Stimulated activated naive CD8-positive, alpha-beta T cell treated with anti-CD3 and anti-CD28 coated beads, Interleukin-15, amount 100 ng/mL, for 72 hours (primary cell): ENCODE measurements around the gene SECISBP2L.
A peak's percentile ranks its signal among the peaks of the same experiment; 100 is the strongest.
"Not testable (repeated sequence)": the region's sequence is repeated elsewhere in the genome, so short reads cannot be mapped to it uniquely, and the experiment has no call there.

Experiments used
- ATAC-seq: fragments of 150-1000 bp; cut with Tn5 transposase; 2 replicates; pipeline ENCODE4 v1.10.0; 2021; ENCODE audit warnings: mild to moderate bottlenecking, moderate library complexity
- DNase-seq, 2 donors: peaks; one replicate each; pipeline ENCODE4 v3.0.0; 2021 to 2022
- H3K27ac Mint-ChIP-seq, 2 donors: one replicate each; pipeline ENCODE4 v1.8.0; 2022; ENCODE audit warnings: mild to moderate bottlenecking in 2 of 2, mixed read lengths in 2 of 2, moderate library complexity in 2 of 2
- H3K27me3 Mint-ChIP-seq: one replicate; pipeline ENCODE4 v1.8.0; 2022; ENCODE audit warnings: mixed read lengths
- H3K4me1 Mint-ChIP-seq: one replicate; pipeline ENCODE4 v1.8.0; 2022; ENCODE audit warnings: mild to moderate bottlenecking, mixed read lengths
- H3K4me3 Mint-ChIP-seq, 2 donors: one replicate each; pipeline ENCODE4 v1.8.0; 2022; ENCODE audit warnings: mild to moderate bottlenecking in 2 of 2, mixed read lengths in 2 of 2, moderate library complexity in 1 of 2
- H3K9me3 Mint-ChIP-seq, 2 donors: one replicate each; pipeline ENCODE4 v1.8.0; 2022; ENCODE audit warnings: mixed read lengths in 2 of 2

SECISBP2L gene

GRCh38 chr15:48989170-48989569 lies 57.1 kb downstream of the SECISBP2L start:
- Mint-ChIP-seq H3K9me3 (no peaks in the 10 kb centered on the region), H3K27me3 (no peaks in the 10 kb centered on the region), H3K4me3 (no peak overlapping the region), H3K27ac (no peak overlapping the region), H3K4me1 (no peaks in the 10 kb centered on the region)
- no peak for ATAC-seq
- no peak for DNase-seq

- Mint-ChIP-seq H3K9me3 (no peaks in the 10 kb centered on the region), H3K27me3 (peaks cover 16% of the 10 kb centered on the region), H3K27ac (no peak overlapping the region), H3K4me1 (no peaks in the 10 kb centered on the region), H3K4me3 (no peak overlapping the region)
- no peak for ATAC-seq
- no peak for DNase-seq
Measured at GRCh38 chr15:48987142-48987541, 59.1 kb downstream of the SECISBP2L start.

- Mint-ChIP-seq H3K4me1 (no peaks in the 10 kb centered on the region), H3K27ac (peak overlapping the region in 1 of 2 donors; percentile 73), H3K27me3 (peaks cover 25% of the 10 kb centered on the region), H3K9me3 (no peaks in the 10 kb centered on the region), H3K4me3 (no peak overlapping the region)
- no peak for ATAC-seq
- no peak for DNase-seq
Measured at GRCh38 chr15:48986240-48986639, 60.0 kb downstream of the SECISBP2L start.

- no peak for ATAC-seq
Measured at GRCh38 chr15:48985516-48985915, 60.7 kb downstream of the SECISBP2L start.

GRCh38 chr15:48984811-48985352 lies 61.4 kb downstream of the SECISBP2L start:
- Mint-ChIP-seq H3K27me3 (peaks cover 37% of the 10 kb centered on the region), H3K4me3 (no peak overlapping the region), H3K27ac (no peak overlapping the region), H3K9me3 (no peaks in the 10 kb centered on the region), H3K4me1 (no peaks in the 10 kb centered on the region)
- ATAC-seq (no peak), DNase-seq (no peak)

More at GRCh38 chr15:48985516-48985915, 60.7 kb downstream of the SECISBP2L start:
- H3K27me3 Mint-ChIP-seq, result peaks cover 33% of the 10 kb centered on the region
- H3K27ac Mint-ChIP-seq, result no peak overlapping the region
- H3K4me1 Mint-ChIP-seq, result no peaks in the 10 kb centered on the region
- no peak for DNase-seq
- no peak overlapping the region for H3K4me3 Mint-ChIP-seq
- H3K9me3 Mint-ChIP-seq, result no peaks in the 10 kb centered on the region

GRCh38 chr15:48984021-48984710 lies 62.1 kb downstream of the SECISBP2L start:
- ATAC-seq (no peak), DNase-seq (no peak)
- no peak overlapping the region for H3K4me3 Mint-ChIP-seq
- no peaks in the 10 kb centered on the region for H3K9me3 Mint-ChIP-seq
- peaks cover 43% of the 10 kb centered on the region for H3K27me3 Mint-ChIP-seq
- no peak overlapping the region for H3K27ac Mint-ChIP-seq
- no peaks in the 10 kb centered on the region for H3K4me1 Mint-ChIP-seq

GRCh38 chr15:48983300-48983699 lies 62.9 kb downstream of the SECISBP2L start:
- no peaks in the 10 kb centered on the region for H3K4me1 Mint-ChIP-seq
- H3K27me3 Mint-ChIP-seq, result peaks cover 43% of the 10 kb centered on the region
- H3K9me3 Mint-ChIP-seq, result no peaks in the 10 kb centered on the region
- H3K27ac Mint-ChIP-seq, result no peak overlapping the region
- no peak overlapping the region for H3K4me3 Mint-ChIP-seq
- no peak for ATAC-seq
- no peak for DNase-seq

GRCh38 chr15:48981941-48982340 lies 64.3 kb downstream of the SECISBP2L start:
- DNase-seq, result no peak
- H3K27ac Mint-ChIP-seq, result peak overlapping the region in 1 of 2 donors; percentile 81
- ATAC-seq, result no peak
- no peaks in the 10 kb centered on the region for H3K9me3 Mint-ChIP-seq
- H3K4me1 Mint-ChIP-seq, result no peaks in the 10 kb centered on the region
- peaks cover 49% of the 10 kb centered on the region for H3K27me3 Mint-ChIP-seq
- no peak overlapping the region for H3K4me3 Mint-ChIP-seq

GRCh38 chr15:48978638-48979037 lies 67.6 kb downstream of the SECISBP2L start:
- DNase-seq (no peak), ATAC-seq (no peak)
- H3K9me3 Mint-ChIP-seq, result no peaks in the 10 kb centered on the region
- no peak overlapping the region for H3K27ac Mint-ChIP-seq
- H3K27me3 Mint-ChIP-seq, result peaks cover 64% of the 10 kb centered on the region
- H3K4me1 Mint-ChIP-seq, result peaks cover 6% of the 10 kb centered on the region
- no peak overlapping the region for H3K4me3 Mint-ChIP-seq

GRCh38 chr15:48976444-48977088 lies 69.7 kb downstream of the SECISBP2L start:
- H3K27ac Mint-ChIP-seq, result no peak overlapping the region
- H3K27me3 Mint-ChIP-seq, result peaks cover 55% of the 10 kb centered on the region
- peaks cover 6% of the 10 kb centered on the region for H3K4me1 Mint-ChIP-seq
- H3K9me3 Mint-ChIP-seq, result no peaks in the 10 kb centered on the region
- peak overlapping the region; percentile 58 to 73 for H3K4me3 Mint-ChIP-seq
- DNase-seq (no peak), ATAC-seq (no peak)

- peak; percentile 77 to 84 for DNase-seq
- Mint-ChIP-seq H3K9me3 (no peaks in the 10 kb centered on the region), H3K27me3 (peaks cover 54% of the 10 kb centered on the region), H3K4me3 (peak overlapping the region; percentile 58 to 73), H3K4me1 (peaks cover 6% of the 10 kb centered on the region), H3K27ac (peak overlapping the region in 1 of 2 donors; percentile 87)
- ATAC-seq, result peak; percentile 97
Measured at GRCh38 chr15:48975472-48976419, 70.5 kb downstream of the SECISBP2L start.

GRCh38 chr15:48974882-48975281 lies 71.4 kb downstream of the SECISBP2L start:
- ATAC-seq (no peak), DNase-seq (no peak)
- H3K4me3 Mint-ChIP-seq, result no peak overlapping the region
- H3K27ac Mint-ChIP-seq, result peak overlapping the region in 1 of 2 donors; percentile 1
- peaks cover 56% of the 10 kb centered on the region for H3K27me3 Mint-ChIP-seq
- no peaks in the 10 kb centered on the region for H3K9me3 Mint-ChIP-seq
- peaks cover 6% of the 10 kb centered on the region for H3K4me1 Mint-ChIP-seq

- ATAC-seq (no peak), DNase-seq (no peak)
- H3K4me3 Mint-ChIP-seq, result no peak overlapping the region
- peaks cover 11% of the 10 kb centered on the region for H3K4me1 Mint-ChIP-seq
- no peaks in the 10 kb centered on the region for H3K9me3 Mint-ChIP-seq
- peaks cover 67% of the 10 kb centered on the region for H3K27me3 Mint-ChIP-seq
- H3K27ac Mint-ChIP-seq, result no peak overlapping the region
Measured at GRCh38 chr15:48972750-48973503, 73.3 kb downstream of the SECISBP2L start.

- peaks cover 59% of the 10 kb centered on the region for H3K27me3 Mint-ChIP-seq
- DNase-seq, H3K27ac Mint-ChIP-seq: not testable (repeated sequence)
Measured at GRCh38 chr15:48970926-48971325, 75.3 kb downstream of the SECISBP2L start.

GRCh38 chr15:48968066-48968465 lies 78.2 kb downstream of the SECISBP2L start:
- ATAC-seq (no peak), DNase-seq (no peak)
- no peak overlapping the region for H3K27ac Mint-ChIP-seq
- H3K9me3 Mint-ChIP-seq, result no peaks in the 10 kb centered on the region
- no peak overlapping the region for H3K4me3 Mint-ChIP-seq
- H3K27me3 Mint-ChIP-seq, result peaks cover 66% of the 10 kb centered on the region
- peaks cover 47% of the 10 kb centered on the region for H3K4me1 Mint-ChIP-seq

More at GRCh38 chr15:48970926-48971325, 75.3 kb downstream of the SECISBP2L start:
- H3K4me3 Mint-ChIP-seq, ATAC-seq, H3K9me3 Mint-ChIP-seq: not testable (repeated sequence)
- peaks cover 26% of the 10 kb centered on the region for H3K4me1 Mint-ChIP-seq
